GM21526 (cell line): ENCODE results near the gene ABHD10.

Source experiments
- ATAC-seq: cut with Tn5 transposase; IDR thresholded peaks from one replicate; pipeline ENCODE4 v1.9.1; 2021; ENCODE audit warnings: moderate library complexity; ENCODE audit not compliant: unreplicated experiment, low FRiP score

Gene ABHD10

DNA sequence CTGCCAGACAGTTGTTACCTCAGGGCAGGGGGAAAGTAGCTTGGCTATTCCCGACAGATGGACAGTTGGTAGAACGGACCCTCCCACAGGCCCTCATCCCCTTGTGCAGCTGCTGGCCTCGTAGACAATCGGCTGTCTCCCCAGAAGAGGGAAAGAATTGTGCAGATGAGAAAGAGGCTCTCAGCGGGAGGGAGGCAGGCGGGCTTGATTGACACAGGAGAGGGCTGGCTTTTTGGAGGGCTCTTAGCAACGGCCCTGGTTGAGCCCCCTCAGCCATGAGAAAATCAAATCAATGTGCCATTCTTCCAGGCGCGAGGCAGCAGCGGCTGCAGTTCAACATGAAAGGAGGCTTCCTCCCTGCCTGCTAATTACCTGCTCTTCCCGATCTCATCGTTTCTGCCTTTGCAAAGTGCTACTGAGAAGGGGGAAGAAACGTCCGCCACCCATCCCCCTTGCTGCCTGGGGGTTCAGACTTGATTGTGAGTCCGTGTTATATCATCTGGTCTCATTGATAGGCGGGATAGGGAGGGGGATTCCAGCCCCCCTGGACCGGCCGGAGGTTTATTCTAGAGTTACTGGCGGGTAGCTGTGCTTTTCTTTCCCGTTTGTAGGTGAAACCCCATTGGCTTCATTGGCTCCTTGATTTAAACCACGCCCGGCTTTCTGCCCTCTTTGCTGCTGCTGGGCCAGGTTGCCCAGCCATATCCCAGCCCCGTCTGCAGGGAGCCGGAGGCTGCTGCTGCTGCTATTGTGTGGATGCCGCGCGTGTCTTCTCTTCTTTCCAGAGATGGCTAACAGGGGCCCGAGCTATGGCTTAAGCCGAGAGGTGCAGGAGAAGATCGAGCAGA is 20.0 kb downstream of the ABHD10 start, which contains the start of gene TAGLN3:
TAGLN3 (plus strand) TSS at position 287 of the 848 bp plus-strand sequence; CDS start at position 788, 501 bp downstream.
- ATAC-seq: no peak

DNA sequence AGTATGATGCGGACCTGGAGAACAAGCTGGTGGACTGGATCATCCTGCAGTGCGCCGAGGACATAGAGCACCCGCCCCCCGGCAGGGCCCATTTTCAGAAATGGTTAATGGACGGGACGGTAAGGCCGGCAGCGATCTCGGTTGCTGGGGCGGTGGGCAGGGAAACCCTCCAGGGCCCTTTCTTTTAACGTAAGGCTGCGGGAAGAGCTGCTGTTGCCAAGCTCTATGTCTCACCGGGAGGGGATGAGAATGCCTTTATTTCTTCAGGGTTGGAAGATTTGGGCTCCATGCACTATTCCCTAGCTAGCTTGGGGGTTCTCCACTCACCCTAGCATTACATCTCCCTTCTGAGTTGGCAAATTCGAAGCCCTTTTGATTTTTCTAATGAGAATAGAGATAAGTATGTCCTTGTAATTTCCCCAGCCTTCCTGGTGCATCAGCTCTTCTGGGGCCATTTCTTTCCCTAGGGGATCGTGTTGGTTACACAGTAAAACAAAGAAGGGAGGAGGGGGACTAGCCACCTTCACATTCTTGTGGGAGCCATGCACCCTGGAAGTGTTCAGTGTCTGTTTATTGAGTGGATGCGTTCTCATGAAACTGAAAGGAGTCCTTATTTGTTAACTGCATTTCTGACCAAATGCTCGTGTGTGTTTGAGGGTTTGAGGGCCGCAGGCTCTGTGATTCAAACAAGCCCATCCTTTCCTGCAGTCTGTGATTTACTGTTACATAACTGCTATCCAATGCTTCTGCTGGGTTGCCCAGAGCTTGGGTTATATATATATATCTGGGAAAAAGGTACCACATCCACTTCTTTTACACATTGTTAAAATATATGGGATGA is 20.9 kb downstream of the ABHD10 start:
- no peak for ATAC-seq

DNA sequence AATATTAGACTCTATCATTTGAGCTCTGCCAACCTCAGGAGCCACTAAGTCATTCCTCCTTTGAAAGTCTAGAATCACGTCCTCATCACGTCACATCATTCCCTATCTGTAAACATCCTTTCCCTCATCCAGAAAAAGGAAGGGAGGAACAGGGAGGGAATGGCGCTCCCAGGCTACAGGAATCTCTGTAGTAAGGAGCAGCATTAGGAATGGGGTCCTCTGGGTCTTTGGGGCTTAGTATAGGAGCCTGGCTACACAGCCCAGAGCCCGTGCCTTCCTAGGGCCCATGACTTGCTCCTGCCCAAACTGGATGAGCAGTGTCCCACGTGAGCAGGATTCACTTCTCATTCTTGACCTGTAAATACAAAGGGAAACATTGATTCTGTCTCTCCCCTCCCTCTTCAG is 21.5 kb downstream of the ABHD10 start:
- ATAC-seq: no peak

DNA sequence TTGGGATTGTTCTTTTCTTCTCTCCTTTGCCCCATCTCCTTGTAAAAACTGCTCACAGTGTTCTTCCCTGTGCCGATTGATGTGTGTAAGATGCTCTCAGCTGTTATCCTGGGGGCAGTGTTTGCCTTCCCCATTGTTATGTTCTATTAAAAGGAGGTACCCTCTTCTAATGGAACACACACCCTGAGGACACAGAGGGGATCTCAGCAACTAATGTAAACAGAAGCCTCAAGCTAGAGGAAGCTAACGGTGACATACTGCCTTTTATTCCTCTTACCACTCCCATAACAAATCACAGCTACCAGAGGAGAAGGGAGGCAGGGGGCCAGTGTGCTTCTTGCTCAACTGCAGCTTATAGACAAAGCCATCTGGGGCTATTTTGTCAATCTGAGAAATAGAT is 22.1 kb downstream of the ABHD10 start:
- no peak for ATAC-seq

DNA sequence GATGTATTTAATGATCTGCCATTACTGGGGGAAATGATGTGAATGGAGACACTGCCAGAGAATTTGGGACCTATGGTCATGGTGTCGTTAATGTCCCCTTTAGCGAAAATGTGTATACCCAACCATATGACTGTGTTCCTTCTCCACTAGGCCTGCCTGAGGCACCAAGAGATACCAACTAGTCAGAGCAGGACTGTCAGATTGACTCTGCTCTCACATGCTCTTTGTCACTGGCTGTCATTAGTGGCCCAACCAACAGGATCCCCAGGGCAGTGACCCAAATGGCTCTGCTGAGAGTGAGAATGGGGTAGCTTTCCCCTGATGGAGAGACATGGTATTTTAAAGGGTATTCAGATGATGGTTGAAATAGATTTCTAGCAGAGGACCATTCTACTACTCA is 22.7 kb downstream of the ABHD10 start:
- ATAC-seq: no peak

DNA sequence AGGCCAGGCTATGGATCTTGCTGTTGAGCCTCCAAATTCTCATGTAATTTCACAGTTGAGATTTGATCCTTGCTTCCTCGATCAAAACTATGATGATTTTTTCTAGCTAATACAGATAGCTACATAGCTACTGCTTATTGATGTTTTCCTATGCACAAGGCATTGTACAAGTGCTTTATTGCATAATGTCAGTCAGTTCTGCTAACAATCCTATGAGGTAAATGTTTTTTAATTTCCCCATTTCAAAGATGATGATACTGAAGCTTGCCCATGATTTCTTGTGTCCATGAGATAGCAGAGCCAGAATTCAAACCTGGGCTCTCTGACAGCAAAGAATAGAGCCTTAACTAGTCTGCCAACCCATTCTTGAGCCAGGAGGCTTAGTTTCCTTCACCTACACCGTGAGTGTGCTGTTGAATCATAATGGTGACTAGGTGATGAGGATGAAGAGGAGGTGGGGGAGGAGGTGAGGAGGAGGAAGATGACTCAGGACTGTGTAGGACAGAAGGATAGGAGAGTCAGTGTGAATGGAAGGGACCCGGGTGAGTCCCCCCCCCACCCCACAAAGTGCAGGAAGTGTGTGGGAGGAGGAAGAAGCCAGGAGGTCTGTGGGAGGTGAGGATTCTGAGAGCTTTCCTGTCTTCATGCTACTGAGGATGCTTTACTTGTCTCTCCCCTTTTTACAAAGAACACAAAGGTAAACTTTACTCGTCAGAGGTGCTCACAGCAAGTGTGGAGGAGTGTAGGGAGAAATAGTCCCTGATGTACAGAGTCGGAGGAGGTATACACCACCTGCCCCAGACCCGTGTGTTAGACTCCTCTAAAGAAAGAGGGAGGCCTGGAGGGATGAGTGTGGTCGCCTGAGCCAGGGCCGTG is 23.5 kb downstream of the ABHD10 start:
- no peak for ATAC-seq

DNA sequence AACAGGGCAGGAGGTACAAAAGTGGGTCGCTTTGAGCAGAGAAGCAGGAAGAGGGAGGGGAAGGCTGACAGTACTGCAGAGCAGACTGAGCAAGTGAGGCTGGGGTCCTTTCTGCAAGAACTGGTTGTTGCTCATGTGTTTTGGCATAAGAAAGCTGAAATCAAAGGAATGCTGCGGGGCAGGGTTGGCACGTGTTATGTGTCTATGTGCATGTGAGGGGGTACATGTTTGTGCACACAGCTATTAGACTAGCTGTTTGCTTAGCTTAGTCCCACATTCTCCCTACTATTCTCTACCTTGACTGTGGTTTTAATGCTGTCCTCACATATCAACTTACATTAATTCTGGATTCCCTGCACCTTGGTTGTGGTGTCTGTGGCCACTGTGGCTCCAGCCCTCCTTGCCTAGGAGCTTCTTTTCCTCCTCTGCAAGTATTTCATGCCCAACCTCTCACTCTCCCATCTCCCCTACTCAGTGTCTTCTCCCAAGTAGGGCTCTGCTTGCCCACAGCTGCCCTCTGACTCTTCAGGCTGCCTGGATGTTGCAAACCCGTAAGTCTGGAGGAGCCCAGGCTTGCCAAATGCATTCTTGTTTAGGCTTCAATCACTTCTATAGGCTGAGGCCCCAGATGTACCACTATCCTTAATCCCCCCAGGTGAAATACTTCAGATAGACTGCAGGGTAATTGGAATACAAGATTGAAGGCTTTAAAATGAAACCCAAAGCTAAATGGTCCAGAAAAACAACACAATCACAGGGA is 24.7 kb downstream of the ABHD10 start:
- no peak for ATAC-seq

DNA sequence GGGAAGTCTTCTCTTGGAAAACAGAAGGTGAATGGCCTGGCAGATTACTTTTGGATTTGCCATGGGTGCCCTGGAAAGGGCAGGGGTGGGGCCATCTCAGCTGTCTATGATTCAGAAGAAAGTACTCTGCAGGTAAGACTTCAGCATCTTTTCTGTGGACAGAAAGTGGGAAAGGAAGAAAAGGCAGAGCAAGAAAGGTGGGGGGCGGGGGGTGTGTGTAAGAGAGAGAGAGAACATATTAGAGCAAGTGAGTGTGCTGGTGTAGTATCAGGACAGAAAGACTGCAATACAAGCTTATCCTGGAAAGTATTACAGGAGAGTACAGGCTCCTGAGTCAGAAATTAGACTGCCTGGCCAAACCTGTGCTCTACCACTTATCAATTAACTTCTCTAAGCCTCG is 25.4 kb downstream of the ABHD10 start:
- no peak for ATAC-seq

DNA sequence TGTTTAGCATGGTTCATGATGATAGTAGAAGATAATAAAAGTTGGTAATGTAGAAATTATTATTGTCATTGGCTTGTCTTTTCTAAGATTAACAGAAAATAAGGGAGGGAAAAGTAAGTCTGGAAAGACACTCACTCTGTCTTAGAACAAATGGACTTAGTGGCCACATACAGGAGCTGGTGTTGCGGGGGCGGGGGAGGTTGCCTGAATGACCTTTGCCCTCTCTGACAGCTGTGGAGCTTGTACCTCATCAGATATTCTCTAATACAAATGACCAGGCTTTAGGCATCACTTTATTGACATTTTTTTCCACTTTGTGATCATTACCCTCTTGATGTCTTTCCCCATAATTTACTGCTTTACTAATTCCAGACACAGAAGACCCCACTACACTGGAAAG is 25.8 kb downstream of the ABHD10 start:
- no peak for ATAC-seq

DNA sequence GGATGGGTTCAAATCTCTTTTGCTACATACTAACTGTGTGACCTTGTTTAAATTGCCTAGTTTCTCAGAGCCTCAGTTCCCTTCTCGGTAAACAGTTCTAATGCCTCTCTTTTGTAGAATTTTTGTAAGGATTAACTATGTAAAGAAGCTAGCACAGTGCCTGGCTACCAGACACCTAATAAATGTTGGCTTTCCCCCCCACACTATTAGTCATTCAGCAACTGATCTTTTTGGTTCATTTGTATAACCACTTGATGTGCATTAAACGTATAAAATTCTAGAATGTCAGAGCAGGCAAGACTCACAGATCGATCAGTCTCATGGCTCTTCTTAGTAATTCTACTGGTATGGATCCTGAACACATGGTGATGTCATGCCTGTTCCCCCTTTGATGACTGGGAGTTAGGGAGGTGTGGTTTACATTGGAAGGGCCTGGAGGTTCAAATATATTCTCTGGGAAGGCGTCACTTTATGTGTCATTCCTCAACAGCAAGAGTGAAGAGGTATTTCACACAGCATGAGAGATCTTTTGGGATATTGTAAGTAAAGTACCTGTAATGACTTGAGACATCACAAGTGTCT is 26.4 kb downstream of the ABHD10 start:
- no peak for ATAC-seq

DNA sequence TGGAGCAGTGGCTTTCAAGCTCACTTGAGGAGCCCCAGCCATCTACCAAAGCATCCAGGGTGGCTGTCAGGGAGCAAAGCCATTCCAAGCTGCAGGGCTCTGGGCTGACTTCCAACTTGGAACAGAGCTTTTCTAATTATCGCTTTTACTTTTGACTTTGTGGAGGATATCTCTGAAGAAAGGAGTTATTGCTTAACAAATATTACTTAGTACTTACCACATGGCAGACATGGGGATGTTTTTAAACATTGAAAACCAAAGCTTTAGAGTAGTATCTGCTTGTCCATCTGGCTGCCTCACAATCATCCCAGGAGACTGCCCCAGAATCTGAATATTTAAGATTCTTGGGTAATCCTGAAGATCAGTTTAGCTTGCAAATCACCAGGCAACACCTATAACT is 28.8 kb downstream of the ABHD10 start:
- ATAC-seq: no peak

DNA sequence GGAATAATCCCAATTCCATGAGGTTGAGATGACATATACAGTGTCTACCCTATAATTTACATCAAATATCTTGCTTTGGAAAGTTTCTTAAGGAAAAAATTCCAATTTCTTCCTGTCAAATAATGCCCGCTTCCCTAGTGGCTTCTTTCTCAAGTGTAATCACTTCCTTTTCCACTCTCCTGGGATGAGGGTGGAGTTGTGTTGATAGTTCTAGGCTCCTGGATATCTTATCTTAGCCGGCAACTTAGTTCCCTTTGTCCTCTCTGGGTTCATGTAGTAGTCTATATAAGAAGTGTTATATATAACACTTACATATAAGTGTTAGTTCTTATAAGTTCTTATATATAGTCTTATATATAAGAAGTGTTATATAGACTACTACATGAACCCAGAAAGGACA is 30.8 kb downstream of the ABHD10 start:
- ATAC-seq: no peak

DNA sequence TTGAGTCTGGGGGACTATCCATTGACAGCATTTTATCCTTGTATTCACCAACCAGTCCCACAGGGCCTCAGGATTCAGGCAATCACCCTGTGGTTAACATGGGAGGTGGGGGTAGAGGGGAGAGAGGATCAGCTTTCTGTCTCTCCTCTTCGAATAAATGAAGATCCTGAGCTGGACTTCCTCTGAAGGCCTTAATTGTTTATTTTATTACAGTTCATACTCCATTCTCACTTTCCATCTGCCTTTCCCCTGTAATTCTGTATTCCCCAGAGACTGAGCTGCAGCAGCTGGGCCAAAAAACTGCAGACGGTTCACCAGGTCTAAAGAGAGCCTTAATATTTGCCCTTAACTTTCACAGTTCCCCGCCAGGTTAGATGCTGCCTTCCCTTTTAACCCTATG is 31.8 kb downstream of the ABHD10 start:
- no peak for ATAC-seq

DNA sequence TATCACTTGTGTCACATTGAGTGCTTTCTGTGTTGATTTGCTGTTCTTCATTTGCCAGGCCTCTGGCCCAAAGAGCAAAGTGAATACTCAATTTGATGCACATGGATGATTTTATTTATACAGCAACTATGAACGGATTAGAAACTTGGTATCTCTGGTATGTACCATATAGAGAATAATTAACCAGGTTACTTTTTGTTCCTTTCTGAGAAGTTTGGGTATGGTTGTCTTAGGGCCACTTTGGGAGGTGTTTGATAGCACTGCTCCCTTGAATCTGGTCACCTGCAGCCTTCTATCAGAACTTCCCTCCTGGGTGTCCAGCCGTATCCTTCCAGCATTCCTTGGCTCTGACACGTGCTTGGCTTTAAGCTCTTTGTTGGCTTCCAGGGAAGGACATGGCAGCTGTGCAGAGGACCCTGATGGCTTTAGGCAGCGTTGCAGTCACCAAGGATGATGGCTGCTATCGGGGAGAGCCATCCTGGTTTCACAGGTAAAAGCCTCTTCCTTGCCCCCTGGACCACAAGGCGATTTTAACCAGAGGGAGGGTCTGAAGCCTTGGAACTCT is 32.6 kb downstream of the ABHD10 start:
- ATAC-seq: no peak

DNA sequence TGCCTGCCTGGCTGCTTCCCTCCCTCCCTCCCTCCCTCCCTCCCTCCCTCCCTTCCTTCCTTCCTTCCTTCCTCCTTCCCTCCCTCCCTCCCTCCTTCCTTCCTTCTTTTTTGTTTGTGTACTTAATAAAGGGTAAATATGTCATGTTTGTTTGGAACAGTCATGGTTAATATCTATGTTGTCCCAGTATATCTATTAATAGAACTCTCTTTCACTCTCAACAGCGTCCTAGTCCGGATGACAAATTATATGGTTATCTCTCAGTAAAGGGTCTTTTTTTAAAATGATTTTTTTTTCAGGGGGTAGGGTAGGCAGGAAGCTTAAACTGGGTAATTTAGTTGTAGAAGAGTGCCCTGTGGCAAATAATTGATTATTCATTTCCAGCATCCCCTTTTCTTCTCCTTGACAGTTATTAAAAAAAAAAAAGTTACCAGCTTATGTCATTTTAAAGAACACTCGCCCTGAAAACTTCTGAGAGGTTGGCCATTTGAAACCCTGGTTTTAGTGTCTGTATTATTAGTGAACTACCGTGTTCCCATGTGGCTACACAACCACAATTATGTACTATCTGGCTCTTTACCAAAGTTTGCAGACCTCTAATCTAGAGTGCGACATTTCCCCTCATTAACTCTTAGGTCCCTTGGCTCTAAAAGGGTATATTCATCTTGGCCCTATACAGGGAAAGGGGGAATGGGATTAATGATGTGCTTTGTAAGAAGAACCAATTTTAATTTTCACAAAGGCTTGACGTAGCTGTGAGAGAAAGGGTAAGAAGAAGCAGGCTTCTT is 33.6 kb downstream of the ABHD10 start:
- ATAC-seq: no peak

DNA sequence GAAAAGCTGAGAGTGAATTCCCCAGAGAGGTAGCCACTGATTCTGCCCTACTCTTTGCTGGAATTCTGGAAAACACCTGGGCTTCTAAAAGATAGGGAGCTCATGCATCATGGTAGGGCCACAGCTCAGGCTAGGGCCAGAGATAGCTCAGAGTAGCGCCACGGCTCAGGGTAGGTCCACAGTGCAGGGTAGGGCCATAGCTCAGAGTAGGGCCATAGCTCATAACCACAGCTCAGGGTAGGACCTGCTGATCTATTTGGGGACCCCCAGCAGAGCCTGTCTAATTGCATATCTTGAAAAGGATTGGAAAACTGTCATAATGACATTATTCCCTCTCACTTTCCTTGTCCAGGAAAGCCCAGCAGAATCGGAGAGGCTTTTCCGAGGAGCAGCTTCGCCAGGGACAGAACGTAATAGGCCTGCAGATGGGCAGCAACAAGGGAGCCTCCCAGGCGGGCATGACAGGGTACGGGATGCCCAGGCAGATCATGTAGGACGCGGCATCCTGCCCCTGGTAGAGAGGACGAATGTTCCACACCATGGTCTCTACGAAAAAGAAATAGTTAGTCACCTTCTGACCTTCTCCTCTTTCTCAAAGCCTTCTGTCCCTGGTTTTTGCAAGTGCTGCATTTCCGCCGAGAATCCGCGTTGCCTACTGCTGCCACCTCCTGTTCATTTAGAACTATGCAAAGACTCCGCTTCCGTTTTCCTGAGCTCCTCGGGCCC is 34.4 kb downstream of the ABHD10 start:
- ATAC-seq: no peak

DNA sequence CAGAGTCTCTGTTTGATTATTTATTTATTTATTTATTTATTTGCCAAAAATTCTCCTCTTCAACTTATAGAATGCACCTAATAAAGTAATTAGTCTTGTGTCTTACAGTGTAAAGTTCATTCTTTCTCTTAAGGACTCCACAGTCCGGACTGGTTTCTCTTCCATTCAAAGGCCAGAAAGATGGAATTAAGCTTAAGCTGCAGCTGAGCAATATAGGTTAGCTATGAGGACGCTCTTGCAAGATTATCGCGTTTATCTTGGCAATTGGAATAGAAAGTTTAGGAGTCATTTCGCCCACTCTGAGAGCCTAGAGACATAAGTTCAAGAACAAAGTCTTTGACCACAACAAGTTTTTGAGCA is 34.9 kb downstream of the ABHD10 start:
- no peak for ATAC-seq

DNA sequence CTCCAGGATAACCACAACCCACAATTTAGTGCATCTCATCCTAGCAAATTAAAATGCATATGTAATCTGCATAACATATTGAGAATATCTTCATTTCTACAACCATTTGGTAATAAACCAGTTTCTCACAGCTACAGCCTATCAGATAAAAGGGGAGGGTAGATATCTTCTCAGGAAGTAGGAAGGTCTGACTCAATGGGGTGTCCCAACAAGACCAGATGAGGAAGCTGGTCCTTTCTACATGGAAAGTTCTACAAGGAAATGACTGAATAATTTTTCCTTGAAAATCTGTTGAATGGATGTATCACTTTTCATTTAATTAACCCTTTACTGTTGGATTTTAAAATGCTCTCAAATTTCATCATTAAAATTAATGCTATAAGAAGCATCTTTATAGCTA is 38.3 kb downstream of the ABHD10 start:
- no peak for ATAC-seq
